HG03439 (cell line): ENCODE measurements around the gene HOXC9.

Source experiments
- ATAC-seq: cut with Tn5 transposase; IDR thresholded peaks from one replicate; pipeline ENCODE4 v1.9.1; 2021; ENCODE audit warnings: mild to moderate bottlenecking, moderate library complexity; ENCODE audit not compliant: unreplicated experiment

The HOXC9 gene

DNA sequence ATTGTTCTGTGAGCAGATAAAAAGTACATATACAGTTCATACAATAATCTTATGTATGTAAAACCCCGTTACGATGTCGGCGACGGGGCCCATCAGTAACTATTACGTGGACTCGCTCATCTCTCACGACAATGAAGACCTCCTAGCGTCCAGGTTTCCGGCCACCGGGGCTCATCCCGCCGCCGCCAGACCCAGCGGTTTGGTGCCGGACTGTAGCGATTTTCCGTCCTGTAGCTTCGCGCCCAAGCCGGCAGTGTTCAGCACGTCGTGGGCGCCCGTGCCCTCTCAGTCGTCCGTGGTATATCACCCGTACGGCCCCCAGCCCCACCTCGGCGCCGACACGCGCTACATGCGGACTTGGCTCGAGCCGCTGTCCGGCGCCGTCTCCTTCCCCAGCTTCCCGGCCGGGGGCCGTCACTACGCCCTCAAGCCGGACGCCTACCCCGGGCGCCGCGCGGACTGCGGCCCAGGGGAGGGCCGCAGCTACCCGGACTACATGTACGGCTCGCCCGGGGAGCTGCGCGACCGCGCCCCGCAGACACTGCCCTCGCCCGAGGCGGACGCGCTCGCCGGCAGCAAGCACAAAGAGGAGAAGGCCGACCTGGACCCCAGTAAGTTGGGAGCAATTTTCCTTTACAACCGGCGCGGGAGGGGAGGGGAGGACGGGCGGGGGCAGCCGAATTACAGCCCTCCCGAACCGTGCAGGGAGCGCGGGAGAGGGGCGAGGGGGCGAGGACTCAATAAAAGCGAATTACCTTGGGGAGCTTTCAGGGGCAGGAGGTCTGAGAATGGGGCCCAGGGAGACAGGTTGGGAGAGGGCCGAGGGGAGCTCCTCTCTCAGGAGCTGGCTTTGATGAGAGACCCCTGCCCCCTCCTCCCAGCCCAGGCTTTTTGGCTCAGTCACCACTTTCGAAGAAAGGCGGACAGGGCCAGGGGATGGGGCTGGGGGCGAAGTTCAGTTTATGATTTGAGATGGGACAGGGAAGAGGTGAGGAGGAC is at the start of gene HOXC9:
Gene HOXC9, plus strand, starts transcription at position 46 of the 999 bp plus-strand sequence. Its CDS starts 28 bp downstream, at position 74.
- no peak for ATAC-seq

DNA sequence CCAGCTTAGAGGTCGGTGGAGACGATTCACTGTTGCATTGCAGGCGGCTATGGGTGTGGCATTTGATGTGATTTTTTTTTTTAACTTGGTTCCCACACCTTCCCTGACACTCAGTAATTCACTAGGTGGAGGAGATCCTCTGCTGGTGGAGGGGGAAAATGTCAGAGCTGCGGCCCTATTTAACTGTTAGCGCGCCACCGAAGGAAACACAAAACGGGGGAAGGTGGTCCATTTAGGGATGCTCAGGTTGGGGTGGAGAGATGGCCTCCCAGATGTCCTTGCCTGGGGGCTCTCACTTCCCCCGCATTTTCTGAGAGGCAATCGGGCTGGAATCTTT is 49.6 kb upstream of the HOXC9 start:
- ATAC-seq = no peak

DNA sequence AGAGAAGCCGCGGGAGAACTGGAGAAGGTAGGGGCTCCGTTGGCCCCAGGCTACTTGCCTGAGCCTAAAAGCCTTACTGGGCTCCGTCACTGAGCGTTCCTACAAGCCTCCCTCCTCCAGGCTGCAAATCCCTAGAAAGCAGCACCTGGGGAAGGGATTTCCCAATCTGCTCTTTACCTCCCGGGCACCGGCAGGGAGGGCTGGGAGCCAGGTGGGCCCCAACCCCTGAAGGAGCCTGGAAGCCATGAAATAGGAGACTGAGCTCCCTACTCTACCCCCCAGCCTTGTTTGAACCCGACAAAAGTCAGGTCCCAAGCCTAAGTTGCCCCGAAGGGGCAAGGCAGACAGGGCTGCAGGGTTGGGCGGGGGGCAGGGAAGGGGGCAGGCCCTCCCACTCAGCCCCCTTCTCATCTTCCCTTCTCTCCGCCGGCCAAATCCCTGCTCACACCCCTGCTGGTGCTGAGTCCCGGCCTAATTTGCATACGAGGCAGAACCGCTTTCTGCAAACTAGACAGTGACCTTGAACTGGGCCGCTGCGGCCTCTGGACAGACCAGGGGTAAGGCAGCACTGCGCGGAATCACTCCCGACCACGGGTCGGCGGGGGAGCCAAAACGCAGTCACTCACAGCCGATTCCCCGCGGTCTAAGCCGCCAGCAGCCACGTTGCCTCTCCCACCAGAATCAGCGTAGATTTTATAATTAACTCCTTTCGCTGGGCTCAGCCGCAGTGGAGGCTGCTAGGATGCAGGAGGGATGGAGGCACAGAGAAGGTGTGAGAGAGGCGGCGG is 49.0 kb upstream of the HOXC9 start:
- ATAC-seq = no peak

DNA sequence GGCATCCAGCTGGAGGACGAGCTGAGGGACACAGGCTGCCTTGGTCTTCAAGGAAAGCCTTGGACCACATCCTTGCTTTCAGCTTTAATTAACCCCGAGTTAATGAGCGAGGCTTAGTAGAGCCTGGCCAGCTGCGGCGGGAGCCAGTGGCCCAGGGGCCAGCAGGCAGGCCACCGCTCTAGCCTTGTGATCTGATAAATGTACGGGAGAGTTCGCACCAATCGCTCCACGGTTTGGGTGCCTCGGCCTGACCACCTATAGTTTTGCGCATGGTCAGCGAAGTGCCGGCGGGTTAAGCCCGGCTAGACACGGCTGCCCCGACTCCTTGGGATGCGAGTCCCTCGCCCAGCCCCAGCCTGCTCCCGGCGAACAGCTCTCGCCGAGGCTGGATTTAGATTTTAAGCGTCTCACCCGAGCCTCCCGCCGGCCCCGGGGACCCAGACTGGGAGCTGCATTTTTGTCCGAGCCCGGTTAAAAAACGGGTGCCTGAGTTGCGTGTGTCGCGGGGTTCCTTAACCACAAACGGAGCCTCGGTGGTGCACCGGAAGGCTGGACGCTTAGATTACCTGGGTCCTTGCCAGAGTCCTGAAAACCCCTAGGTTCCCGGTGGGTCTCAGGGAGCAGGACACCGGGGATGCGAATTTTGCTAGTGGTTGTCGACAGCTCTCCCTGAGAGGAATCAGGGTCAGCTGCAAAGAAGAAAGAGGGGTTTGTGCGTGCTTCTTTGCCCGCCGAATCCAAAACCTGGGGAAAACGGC is 48.2 kb upstream of the HOXC9 start:
- no peak for ATAC-seq

DNA sequence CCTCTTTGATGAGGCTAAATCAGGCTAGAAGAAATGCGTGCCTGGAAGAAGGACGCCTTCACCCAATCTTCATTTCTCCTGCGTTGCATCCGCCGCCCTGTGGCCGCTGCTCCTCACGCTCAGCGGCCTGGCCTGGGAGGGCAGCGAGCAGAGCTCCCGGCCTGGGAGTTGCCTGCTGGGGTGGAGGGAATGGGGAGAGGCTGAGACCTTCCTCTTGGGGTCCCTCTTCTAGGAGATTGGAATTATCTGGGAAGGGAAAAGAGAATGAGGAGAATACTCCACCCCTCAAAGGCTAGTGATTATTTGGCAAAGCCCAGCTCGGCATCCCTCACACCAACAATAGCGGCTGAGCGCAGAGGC is 47.6 kb upstream of the HOXC9 start:
- no peak for ATAC-seq

DNA sequence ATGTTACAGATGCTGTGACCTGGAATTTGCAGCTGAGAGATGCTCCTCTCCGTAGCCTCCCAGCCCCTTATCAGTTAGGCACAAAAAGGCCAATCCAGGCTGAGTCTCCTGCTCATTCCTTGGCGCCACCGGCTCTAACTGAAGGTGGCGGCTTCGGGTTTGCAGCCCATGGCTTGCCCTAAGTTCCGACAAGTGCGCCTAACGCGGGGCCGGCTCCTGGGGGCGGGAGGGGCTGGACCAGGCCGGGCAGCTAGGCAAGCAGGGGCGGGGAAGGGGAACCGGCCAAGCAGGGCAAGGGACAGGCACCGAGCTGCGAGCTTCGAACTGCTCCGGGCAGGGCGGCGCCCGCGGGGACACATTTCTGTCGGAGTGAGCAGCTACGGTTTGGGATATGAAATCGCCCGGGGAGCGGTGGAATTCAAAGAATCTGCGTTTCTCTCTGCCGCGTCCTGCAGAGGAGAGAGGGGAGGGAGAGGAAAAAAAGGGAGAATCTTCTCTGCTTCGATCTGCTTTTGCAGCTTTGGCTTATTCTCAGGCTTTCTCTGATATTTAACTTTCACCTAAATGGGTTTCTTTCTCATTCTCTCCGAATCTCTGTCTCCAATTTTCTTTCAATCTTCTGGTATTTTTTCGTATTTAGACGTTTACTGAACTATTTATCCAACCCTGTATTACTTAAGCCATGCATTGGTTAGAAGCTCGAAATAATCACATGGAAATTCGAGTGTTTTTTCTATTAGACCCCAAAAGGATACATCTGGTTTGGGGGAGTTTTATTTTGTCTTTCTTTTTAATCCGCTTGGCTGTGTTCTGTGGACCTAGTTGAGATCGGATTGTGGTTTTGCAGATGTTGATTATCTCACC is 46.9 kb upstream of the HOXC9 start:
- no peak for ATAC-seq

DNA sequence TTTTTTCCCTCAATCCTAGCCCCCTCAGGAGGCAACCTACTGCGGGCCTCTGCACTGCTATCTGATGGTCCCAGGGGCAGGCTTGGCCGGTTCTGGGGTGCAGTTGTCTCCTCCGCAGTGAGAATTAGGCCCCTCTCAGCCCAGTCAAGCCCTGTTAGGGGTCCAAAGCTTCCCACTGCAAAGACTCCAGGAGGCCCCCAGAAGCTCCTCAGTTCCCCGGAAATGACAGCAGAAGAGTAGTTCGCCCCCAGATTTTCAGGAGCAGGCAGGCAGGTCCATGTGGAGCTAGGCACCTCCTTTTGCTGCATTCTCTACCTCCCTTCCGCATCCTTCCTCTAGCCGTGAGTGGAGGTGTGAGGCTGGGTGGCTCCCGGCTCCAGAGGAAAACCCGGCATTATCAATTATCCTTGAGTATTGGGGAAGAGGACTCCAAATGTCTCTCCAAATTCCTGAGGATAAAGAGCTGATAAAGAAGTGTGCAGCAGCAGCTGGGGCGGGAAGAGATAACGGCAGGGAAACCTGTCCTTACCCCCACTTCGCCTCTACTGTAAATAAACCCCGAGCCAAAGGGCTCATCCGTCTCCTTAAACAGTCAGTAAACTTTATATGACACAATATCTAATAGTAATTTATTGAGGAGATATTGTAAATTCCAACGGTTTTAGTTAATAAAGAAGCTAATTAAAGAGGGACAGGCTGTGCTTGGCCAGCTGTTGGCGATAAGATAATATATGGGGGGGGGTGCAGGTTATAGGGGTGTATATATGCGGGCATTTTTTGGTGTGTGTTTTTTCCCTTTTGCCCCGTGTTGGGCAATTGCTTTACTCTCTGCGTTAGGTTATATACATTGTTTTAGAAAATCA is 45.9 kb upstream of the HOXC9 start:
- ATAC-seq = no peak

DNA sequence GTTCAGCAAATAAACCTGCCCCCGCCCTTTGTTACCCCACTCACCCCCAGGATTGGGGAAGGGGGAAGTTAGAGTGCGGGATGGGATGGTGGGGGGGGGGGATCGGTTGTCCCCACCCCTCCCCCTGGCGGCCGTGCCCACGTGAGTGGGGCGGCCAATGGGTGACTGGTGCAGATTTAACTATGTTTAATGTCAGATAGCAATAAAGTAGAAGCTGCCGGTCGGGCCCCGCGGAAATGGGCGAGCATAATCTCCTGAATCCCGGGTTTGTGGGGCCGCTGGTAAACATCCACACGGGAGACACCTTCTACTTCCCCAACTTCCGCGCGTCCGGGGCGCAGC is 45.3 kb upstream of the HOXC9 start, which contains the start of gene HOXC12:
Gene HOXC12, plus strand, starts transcription at position 210 of the 342 bp plus-strand sequence. Its CDS starts 27 bp downstream, at position 237.
- ATAC-seq = no peak

DNA sequence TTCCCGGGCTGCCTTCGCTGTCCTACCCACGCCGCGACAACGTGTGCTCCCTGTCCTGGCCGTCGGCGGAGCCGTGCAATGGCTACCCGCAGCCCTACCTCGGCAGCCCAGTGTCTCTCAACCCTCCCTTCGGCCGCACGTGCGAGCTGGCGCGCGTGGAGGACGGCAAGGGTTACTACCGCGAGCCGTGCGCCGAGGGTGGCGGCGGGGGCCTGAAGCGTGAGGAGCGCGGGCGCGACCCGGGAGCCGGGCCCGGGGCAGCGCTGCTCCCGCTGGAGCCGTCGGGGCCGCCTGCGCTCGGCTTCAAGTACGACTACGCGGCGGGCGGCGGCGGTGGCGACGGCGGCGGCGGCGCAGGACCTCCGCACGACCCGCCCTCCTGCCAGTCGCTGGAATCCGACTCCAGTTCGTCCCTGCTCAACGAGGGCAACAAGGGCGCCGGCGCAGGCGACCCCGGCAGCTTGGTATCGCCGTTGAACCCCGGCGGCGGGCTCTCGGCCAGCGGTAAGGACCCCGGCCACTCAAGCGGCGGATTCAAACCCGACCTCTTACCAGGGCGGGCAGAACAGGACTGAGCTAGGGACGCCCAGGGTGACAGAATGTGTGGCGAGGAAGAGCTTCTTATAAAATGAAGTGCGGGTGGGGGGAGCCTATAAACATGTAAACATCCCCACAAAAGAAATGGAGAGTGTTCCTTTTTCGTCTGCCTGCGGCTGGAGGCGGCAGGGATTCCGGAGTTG is 44.8 kb upstream of the HOXC9 start:
- no peak for ATAC-seq

DNA sequence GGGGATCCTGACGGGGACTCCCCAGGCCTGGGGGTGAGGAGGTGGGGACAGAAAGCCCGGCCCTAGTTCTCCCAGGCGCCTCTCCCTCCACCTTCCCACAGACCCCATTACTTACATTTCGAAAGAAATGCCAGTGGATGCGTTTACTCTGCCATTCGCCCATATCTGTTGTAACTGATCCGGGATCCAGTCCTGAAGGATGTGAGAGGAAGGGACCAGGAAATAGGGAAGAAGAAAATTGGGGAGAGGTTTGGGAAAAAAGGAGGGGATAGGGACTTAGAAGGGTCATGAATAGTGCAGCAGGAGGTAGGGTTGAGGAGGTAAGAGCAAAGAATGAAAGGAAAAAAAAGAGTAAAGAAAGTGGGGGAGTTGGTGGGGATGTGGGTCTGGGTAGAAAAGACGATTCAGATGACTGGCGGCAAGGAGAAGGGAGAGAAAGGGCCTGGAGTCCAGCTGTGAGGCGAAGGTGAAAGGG is 44.1 kb upstream of the HOXC9 start:
- no peak for ATAC-seq

DNA sequence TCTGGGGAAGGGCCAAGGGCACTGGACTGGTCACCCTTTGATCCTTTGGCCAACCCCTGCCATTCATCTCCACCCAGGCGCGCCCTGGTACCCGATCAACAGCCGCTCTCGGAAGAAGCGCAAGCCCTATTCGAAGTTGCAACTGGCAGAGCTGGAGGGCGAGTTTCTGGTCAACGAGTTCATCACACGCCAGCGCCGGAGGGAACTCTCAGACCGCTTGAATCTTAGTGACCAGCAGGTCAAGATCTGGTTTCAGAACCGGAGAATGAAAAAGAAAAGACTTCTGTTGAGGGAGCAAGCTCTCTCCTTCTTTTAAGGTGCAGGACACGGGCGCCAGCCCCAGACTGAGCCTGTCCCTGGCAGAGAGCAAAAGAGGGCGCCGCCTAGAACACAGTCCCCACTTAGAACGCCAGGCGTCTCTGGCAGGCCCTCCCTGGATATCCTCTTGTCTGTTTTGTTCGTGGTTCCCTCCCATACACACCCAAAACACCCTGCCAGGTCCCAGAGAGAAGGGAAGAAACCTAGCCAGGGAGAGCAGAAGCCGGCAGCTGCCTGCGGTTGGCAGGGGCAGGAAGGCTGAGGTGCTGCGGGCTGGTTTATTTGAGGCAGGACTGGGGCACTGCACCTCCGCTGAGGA is 43.6 kb upstream of the HOXC9 start:
- no peak for ATAC-seq

DNA sequence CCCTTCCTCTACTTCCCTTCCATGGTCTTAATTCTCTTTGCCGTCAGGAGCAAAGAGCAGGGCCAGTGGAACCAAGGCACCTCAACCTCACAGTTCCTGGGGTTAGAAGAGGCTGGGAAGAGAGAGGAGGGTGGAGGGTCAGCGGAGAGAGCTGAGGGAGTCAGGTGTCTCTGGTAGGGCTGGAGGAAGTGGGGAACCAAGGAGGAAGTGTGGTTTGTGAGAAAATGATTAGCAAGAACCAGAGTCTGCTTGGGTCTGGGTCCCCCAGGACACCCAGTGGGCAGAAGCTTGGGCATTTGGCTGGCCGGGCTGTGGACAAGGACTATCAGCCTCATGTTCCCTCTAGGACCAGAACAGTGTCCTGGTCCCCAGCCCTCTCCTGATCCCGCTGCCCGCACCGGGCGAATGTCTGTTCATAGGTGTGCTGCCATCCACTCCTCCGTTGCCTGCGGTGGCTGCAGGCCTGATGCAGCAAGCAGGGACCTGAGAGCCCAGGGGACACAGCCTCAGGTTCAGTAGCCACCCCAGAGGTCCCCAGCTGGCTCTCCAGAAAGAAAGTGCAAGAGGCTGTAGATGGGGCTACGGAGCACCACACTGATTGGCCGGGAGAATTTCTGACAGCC is 42.9 kb upstream of the HOXC9 start:
- no peak for ATAC-seq

DNA sequence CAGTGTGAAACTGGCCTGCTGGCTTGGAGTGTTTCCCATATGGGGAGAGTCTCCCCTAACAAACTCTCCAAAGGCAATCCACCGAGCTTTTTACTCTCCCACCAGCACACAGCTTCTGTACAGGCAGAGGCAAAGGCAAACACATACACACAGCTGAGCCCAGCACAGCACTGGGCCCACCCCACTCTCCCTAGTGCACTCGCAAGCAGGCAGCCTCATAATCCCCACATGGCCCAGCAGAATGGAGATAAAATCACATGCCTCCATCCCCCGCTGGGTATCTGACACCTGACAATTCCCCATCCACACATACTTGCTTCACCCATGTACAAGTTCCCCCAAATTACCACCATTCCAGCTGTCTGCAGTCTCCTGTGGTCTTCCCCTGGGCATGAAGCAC is 41.8 kb upstream of the HOXC9 start:
- no peak for ATAC-seq

DNA sequence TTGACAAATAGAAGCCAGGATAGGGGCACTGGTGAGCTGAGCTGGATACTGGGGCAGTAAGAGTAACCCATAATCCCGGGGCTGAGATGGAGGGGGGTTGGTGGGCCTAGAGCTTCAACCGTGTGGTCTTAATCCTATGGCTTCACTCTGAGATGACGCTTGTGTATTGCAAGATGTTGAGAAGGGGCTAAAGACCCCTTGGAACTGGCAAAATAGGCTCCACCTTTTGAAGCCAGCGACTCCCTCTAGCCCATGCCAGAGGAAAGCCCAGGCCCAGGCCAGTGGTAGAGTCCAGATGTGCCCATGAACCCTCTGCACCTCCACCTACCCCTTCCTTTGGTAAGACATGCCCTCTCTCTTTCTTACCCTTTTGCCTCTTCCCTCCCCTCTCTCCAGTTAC is 40.6 kb upstream of the HOXC9 start:
- no peak for ATAC-seq

DNA sequence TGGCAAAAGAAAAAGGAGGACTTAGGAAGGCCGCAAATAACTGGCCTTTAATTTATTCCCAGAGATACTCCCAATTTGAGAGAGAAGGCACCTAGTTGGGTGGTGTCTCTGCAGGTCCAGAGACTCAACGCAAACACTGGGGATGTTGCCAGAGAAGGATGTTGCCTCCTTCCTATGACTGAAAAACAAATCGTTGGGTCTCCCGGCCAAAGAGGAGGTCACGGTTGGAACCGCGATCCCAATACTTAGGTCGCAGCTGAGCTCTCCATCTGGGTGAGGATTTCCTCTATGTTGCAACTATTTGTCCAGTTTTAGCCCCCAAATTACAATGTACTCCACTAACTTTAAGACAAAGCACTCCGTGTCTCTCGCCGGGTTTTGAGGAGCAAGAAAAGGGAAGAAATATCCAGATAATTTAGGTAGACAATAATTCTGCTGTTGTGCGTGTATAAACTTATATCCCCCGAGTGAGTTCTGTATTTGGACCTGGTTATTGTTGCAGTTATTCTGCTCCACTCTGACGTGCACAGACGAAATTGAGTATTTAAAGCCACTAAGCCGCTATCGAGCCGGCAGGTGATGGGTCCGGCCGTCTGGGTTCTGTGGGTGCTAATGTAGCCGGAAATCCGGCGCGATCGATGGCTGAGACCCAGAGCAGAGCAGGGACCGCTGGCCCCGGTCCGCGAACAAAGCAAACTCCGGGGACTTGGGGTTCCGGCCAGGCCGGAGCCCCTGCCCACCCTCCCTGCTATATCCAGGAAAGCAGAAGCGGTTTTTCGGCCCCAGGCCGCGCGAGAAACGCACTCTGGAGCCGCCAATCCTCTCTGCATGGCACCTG is 39.6 kb upstream of the HOXC9 start:
- ATAC-seq = no peak

DNA sequence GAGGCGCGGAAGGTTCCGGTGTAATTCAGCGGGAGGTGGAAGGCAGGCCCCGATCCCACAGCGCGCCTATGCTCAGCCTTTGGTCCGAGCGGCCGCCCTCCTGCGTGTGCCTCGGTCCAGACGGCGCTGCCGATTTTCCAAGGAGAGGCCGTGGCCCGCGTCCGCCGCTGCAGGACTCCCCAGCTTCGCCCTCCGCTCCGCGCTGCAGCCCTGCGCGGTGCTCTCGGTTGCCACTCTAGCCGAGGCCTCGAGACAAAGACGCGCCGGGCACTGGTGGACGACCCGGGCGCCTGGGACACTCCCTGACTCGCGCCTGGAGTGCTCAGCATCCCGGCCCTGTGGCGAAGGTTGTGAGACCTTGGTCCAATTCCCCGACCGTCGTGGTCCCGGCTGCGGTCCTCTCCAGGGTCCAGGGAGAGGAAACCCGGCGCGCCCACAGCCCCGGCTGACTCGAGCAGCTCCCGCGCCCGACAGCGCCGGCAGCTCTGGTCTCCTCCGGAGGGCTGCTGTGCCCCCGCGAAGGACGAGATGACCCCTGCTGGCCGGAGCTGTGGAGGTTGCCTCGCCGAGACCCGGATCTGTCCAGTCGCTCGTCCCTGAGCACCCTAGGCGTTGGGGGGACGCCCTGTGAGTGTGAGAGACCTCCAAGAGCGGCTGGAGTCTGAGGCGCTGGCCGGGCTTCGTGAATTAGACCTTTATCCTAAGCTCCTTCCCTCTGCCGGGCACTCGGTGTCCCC is 38.8 kb upstream of the HOXC9 start:
- no peak for ATAC-seq
